NB4 (cell line): Measurements from ENCODE around the gene C12orf76.

Experiments used
- DNase-seq: peaks from one replicate; pipeline ENCODE4 v3.0.0; 2010; ENCODE audit warnings: low read depth
- H3K4me3 ChIP-seq: one replicate; pipeline ENCODE4 v1.5.1; 2011; ENCODE audit warnings: mild to moderate bottlenecking, low read depth, low read length, moderate library complexity
- CTCF ChIP-seq: IDR thresholded peaks from one replicate; pipeline ENCODE4 v1.5.1; 2012; ENCODE audit warnings: low read depth, low read length
- MAX ChIP-seq: IDR thresholded peaks from 2 replicates; pipeline ENCODE4 v1.6.1; 2011; ENCODE audit warnings: low read depth, low read length
- MYC ChIP-seq: IDR thresholded peaks from 2 replicates; pipeline ENCODE4 v1.6.1; 2011; ENCODE audit warnings: low read depth, low read length
- POLR2A ChIP-seq: IDR thresholded peaks from 2 replicates; pipeline ENCODE4 v1.6.1; 2011; ENCODE audit warnings: mild to moderate bottlenecking; ENCODE audit not compliant: insufficient read length; ENCODE audit errors: extremely low read depth

Gene C12orf76

GRCh38 chr12:110039085-110039807 is 9.1 kb downstream of the C12orf76 start:
- no peak for DNase-seq
- TF ChIP-seq POLR2A (no peak), MAX (no peak), MYC (no peak), CTCF (no peak)
- H3K4me3 ChIP-seq, result no peak overlapping the region

- H3K4me3 ChIP-seq, result no peak overlapping the region
- no peak for DNase-seq
- TF ChIP-seq MYC, result no peak
- TF ChIP-seq POLR2A, result no peak
- TF ChIP-seq MAX, result no peak
- no peak for TF ChIP-seq CTCF
These were observed 9.6 kb downstream of the C12orf76 start for GRCh38 chr12:110038741-110039084.

GRCh38 chr12:110037315-110037714 is 11.0 kb downstream of the C12orf76 start:
- no peak overlapping the region for H3K4me3 ChIP-seq
- no peak for DNase-seq
- TF ChIP-seq CTCF (no peak), MAX (no peak), MYC (no peak), POLR2A (no peak)

GRCh38 chr12:110035534-110036104 is 12.7 kb downstream of the C12orf76 start:
- H3K4me3 ChIP-seq, result no peak overlapping the region
- TF ChIP-seq MAX, result no peak
- TF ChIP-seq POLR2A, result no peak
- TF ChIP-seq MYC, result no peak
- no peak for TF ChIP-seq CTCF
- DNase-seq, result no peak

- TF ChIP-seq POLR2A (no peak), MYC (no peak), MAX (no peak), CTCF (no peak)
- no peak overlapping the region for H3K4me3 ChIP-seq
- DNase-seq, result no peak
These were observed 14.4 kb downstream of the C12orf76 start for GRCh38 chr12:110033888-110034287.
